HCT116 (cell line): ENCODE measurements around the gene PKN1. TPM values are rescaled to one million over a fixed set of nuclear protein-coding genes. Genes with fewer than 3 reads are reported as not detected.

Experiments
- ATAC-seq: fragments of 200-7000 bp; cut with Tn5 transposase; 2 replicates; pipeline ENCODE4 v1.9.1; 2020; ENCODE audit warnings: mild to moderate bottlenecking, moderate library complexity
- BruUV-seq: library from RNA; stranded (reverse); fragments of 400-500 nt; replicated peaks from 2 replicates; lab custom pipeline; 2021; lab: Mats Ljungman, UMichigan
- CTCF ChIA-PET: fragments of 300-600 bp; sonication (Branson Sonifier 250); formaldehyde crosslinking; loops from one replicate; lab custom pipeline; 2021; ENCODE audit warnings: antibody characterized with exemption; lab: Charles Lee
- POLR2A ChIA-PET: fragments of 300-600, 350-600 bp; sonication (Branson Sonifier 250); formaldehyde crosslinking; loops from one replicate; lab custom pipeline; 2021; ENCODE audit warnings: antibody characterized with exemption; lab: Charles Lee
- RAD21 ChIA-PET, 2 experiments: fragments of 300-600 bp; sonication (Branson Sonifier 250); formaldehyde crosslinking; loops; one replicate each; lab custom pipeline; 2023; ENCODE audit warnings: low total read pairs in 2 of 2; ENCODE audit not compliant: uncharacterized antibody in 2 of 2, unreplicated experiment in 2 of 2, low non-redundant PET in 1 of 2; lab: Charles Lee
- DNase-seq: peaks from one replicate; pipeline ENCODE4 v3.0.0-alpha.2; 2010; ENCODE audit warnings: low read depth, low spot score
- H2AFZ ChIP-seq: fragments of 200-600 bp; shearing (Covaris generic), sonication (generic); 2 replicates; pipeline ENCODE4 v1.6.1; 2017; ENCODE audit warnings: low read depth, mixed run types, mixed read lengths, antibody characterized with exemption, low read length; ENCODE audit not compliant: poor library complexity, severe bottlenecking
- H3K27ac ChIP-seq: 2 replicates; pipeline ENCODE4 v1.5.1; 2012; ENCODE audit warnings: low read depth, low read length
- H3K27me3 ChIP-seq: fragments of 200-600 bp; sonication (generic); 2 replicates; pipeline ENCODE4 v1.6.1; 2016; ENCODE audit warnings: mixed run types, low read length, mixed read lengths; ENCODE audit not compliant: insufficient read depth
- H3K36me3 ChIP-seq, 2 experiments: fragments of 200-500 bp in 1 of 2; fragments of 200-600 bp in 1 of 2; sonication (Bioruptor generic) in 1 of 2; sonication (generic) in 1 of 2; 2 replicates each; pipeline versions ENCODE4 v1.5.1 to v1.6.1; 2014 to 2016; ENCODE audit warnings: low read length in 2 of 2, inconsistent platforms in 1 of 2, mixed read lengths in 1 of 2, mixed run types in 1 of 2; ENCODE audit not compliant: insufficient read depth in 2 of 2, control insufficient read depth in 1 of 2
- H3K4me1 ChIP-seq, 2 experiments: fragments of 200-600 bp in 1 of 2; sonication (generic) in 1 of 2; 2 replicates each; pipeline versions ENCODE4 v1.5.1 to v1.6.1; 2012 to 2017; ENCODE audit warnings: low read length in 2 of 2, inconsistent platforms in 1 of 2, mild to moderate bottlenecking in 1 of 2, mixed read lengths in 1 of 2, mixed run types in 1 of 2, moderate library complexity in 1 of 2; ENCODE audit not compliant: insufficient read depth in 2 of 2, control insufficient read depth in 1 of 2
- H3K4me2 ChIP-seq: fragments of 200-600 bp; sonication (generic); 2 replicates; pipeline ENCODE4 v1.6.1; 2017; ENCODE audit warnings: mixed run types, low read length, mixed read lengths
- H3K4me3 ChIP-seq, 2 experiments: fragments of 200-600 bp in 1 of 2; sonication (generic) in 1 of 2; replicated peaks in 1 of 2; 2 replicates each; pipeline ENCODE4 v1.5.1; 2011 to 2016; ENCODE audit warnings: low read length in 2 of 2, control low read depth in 1 of 2, low read depth in 1 of 2, mild to moderate bottlenecking in 1 of 2, mixed read lengths in 1 of 2, mixed run types in 1 of 2
- H3K79me2 ChIP-seq: fragments of 200-600 bp; sonication (generic); 2 replicates; pipeline ENCODE4 v1.6.1; 2017; ENCODE audit warnings: mild to moderate bottlenecking, mixed run types, low read length, moderate library complexity, mixed read lengths; ENCODE audit not compliant: insufficient read depth
- H3K9ac ChIP-seq: fragments of 200-600 bp; sonication (generic); 2 replicates; pipeline ENCODE4 v1.6.1; 2016; ENCODE audit warnings: low read length, mixed read lengths
- H3K9me2 ChIP-seq: fragments of 200-600 bp; sonication (generic), shearing (Covaris generic); 2 replicates; pipeline ENCODE4 v1.6.1; 2017; ENCODE audit warnings: mixed run types, mild to moderate bottlenecking, moderate library complexity; ENCODE audit not compliant: insufficient read depth
- H3K9me3 ChIP-seq, 2 experiments: fragments of 200-500 bp in 1 of 2; fragments of 200-600 bp in 1 of 2; sonication (Bioruptor generic) in 1 of 2; sonication (generic) in 1 of 2; 2 replicates each; pipeline ENCODE4 v1.6.1; 2014 to 2017; ENCODE audit warnings: low read length in 2 of 2, mixed read lengths in 2 of 2, inconsistent platforms in 1 of 2, low read depth in 1 of 2, mild to moderate bottlenecking in 1 of 2, mixed run types in 1 of 2, moderate library complexity in 1 of 2; ENCODE audit not compliant: control insufficient read depth in 1 of 2, insufficient read depth in 1 of 2
- H4K20me1 ChIP-seq: fragments of 200-600 bp; sonication (generic), shearing (Covaris generic); 2 replicates; pipeline ENCODE4 v1.6.1; 2017; ENCODE audit warnings: mixed run types, mild to moderate bottlenecking, moderate library complexity; ENCODE audit not compliant: insufficient read depth
- ATF3 ChIP-seq: IDR thresholded peaks from 2 replicates; pipeline ENCODE4 v1.6.1; 2012
- CTCF ChIP-seq, 3 experiments: fragments of 200-600 bp in 1 of 3; sonication (generic) in 1 of 3; IDR thresholded peaks in 2 of 3; conservative IDR thresholded peaks in 1 of 3; 2 replicates each; pipeline ENCODE4 v1.5.1; 2012 to 2017; ENCODE audit warnings: low read depth in 2 of 3, low read length in 2 of 3, antibody characterized with exemption in 1 of 3, borderline replicate concordance in 1 of 3, control low read depth in 1 of 3, mild to moderate bottlenecking in 1 of 3, mixed read lengths in 1 of 3, mixed run types in 1 of 3, moderate library complexity in 1 of 3; ENCODE audit not compliant: insufficient read depth in 1 of 3
- ELF1 ChIP-seq: IDR thresholded peaks from 2 replicates; pipeline ENCODE4 v1.6.1; 2012; ENCODE audit warnings: low read depth, borderline replicate concordance
- EZH2phosphoT487 ChIP-seq: fragments of 200-600 bp; IDR thresholded peaks from 2 replicates; pipeline ENCODE4 v1.6.1; 2018; ENCODE audit warnings: antibody characterized with exemption, borderline replicate concordance
- FOSL1 ChIP-seq: IDR thresholded peaks from 2 replicates; pipeline ENCODE4 v1.6.1; 2012; ENCODE audit warnings: low read depth
- JUND ChIP-seq: IDR thresholded peaks from 2 replicates; pipeline ENCODE4 v1.6.1; 2012
- POLR2A ChIP-seq: IDR thresholded peaks from 2 replicates; pipeline ENCODE4 v1.7.0; 2011; ENCODE audit warnings: borderline replicate concordance; ENCODE audit not compliant: insufficient read depth, insufficient read length; ENCODE audit errors: extremely low read depth
- RAD21 ChIP-seq: IDR thresholded peaks from 2 replicates; pipeline ENCODE4 v1.6.1; 2012; ENCODE audit warnings: low read depth, mild to moderate bottlenecking
- SRF ChIP-seq: IDR thresholded peaks from 2 replicates; pipeline ENCODE4 v1.6.1; 2012; ENCODE audit warnings: low read depth
- ZNF274 ChIP-seq: fragments of 200-500 bp; sonication (Bioruptor generic); IDR thresholded peaks from 2 replicates; pipeline ENCODE4 v1.6.1; 2014; ENCODE audit warnings: mild to moderate bottlenecking, low read depth, low read length, inconsistent platforms
- intact Hi-C: fragments of 100-400 bp; cut with micrococcal nuclease; formaldehyde crosslinking; loops from 2 replicates; pipeline ENCODE4 v1.10.0; 2022
- total RNA-seq: library from RNA; stranded (reverse); gene quantifications from one replicate; pipeline ENCODE4 v1.2.1, GENCODE V29; 2021; ENCODE audit not compliant: unreplicated experiment

The PKN1 gene
- total RNA-seq, 1 experiment from 2014 or later, result 248 TPM

- TF ChIP-seq SRF, result no peak
- TF ChIP-seq JUND, result no peak
- TF ChIP-seq FOSL1, result no peak
- no peak for TF ChIP-seq ZNF274
- TF ChIP-seq ELF1, result no peak
- peak; percentile 94 for TF ChIP-seq RAD21
- TF ChIP-seq EZH2phosphoT487, result no peak
Measured at GRCh38 chr19:14405758-14406644, 27.1 kb upstream of the PKN1 start (continued).

DNA sequence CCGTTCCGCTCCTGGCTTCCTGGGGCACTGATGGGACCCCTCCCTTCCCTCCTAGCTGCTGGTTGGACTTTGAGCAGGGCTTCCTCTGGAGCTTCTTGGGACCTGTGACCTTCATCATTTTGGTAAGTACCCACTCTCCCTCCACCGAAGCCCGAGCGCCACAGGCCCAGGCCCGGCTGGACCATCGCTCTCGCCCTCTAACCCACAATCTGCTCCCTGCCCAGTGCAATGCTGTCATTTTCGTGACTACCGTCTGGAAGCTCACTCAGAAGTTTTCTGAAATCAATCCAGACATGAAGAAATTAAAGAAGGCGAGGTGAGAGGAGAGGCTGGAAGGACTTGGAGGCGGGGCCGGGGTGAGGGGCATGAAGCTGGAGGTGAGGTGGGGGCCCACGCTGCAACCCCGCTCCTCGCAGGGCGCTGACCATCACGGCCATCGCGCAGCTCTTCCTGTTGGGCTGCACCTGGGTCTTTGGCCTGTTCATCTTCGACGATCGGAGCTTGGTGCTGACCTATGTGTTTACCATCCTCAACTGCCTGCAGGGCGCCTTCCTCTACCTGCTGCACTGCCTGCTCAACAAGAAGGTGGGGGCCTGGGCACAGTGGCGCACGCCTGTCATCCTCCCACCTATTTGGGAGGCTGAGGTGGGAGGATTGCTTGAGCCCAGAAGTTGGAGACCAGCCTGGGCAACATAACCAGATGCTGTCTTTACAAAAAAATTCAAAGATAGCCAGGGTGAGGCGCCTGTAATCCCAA is 26.3 kb upstream of the PKN1 start:
- peaks cover 9 to 26% of the 10 kb centered on the region in 2 experiments; a peak in 3 of 4 replicates for H3K4me1 ChIP-seq
- H3K9ac ChIP-seq, result no peak overlapping the region
- CTCF ChIA-PET, result interaction anchor here (0.6 to 3.1 kb wide), 17 partner anchors 18 to 270 kb away, joined by 3 to 35 read pairs (median 5); partner anchors contain the start of genes ADGRE5, ASF1B and PTGER1
- BruUV-seq, result no TSS peak
- DNase-seq, result no peak
- intact Hi-C loops, result loop anchor here (2.0 to 5.0 kb wide), 2 partner anchors 44 to 270 kb away; partner anchors contain the start of gene ASF1B
- H3K9me3 ChIP-seq, result no peaks in the 10 kb centered on the region
- peaks cover 23% of the 10 kb centered on the region for H3K79me2 ChIP-seq
- H3K9me2 ChIP-seq, result no peaks in the 10 kb centered on the region
- RAD21 ChIA-PET, result interaction anchor here (0.6 to 1.7 kb wide), 9 partner anchors 26 to 270 kb away, joined by 3 to 6 read pairs (median 5); partner anchors contain the start of genes ADGRE5 (in 1 of the 2) and ASF1B (in 1 of the 2)
- H3K27me3 ChIP-seq, result no peaks in the 10 kb centered on the region
- H2AFZ ChIP-seq, result no peak overlapping the region
- H3K36me3 ChIP-seq, result peaks cover 30 to 78% of the 10 kb centered on the region in 2 experiments
- H3K4me3 ChIP-seq, result no peak overlapping the region
- TF ChIP-seq FOSL1, result no peak
- TF ChIP-seq ATF3, result no peak
- peak in 1 of 3 experiments; percentile 3; a peak in 1 of 6 replicates for TF ChIP-seq CTCF (IDR thresholded peaks at IDR 0.05 in 2 of 3, conservative IDR thresholded peaks at IDR 0.05 in 1 of 3; ENCODE audit: borderline replicate concordance in 1 of 3, insufficient read depth in 1 of 3, low read depth in 2 of 3, low read length in 2 of 3)
- TF ChIP-seq POLR2A, result no peak
- no peak for ATAC-seq
- H3K27ac ChIP-seq, result peak overlapping the region; percentile 57; the same call in 1 of the 2 replicates
- POLR2A ChIA-PET, result interaction anchor here (1.0 to 1.8 kb wide), 4 partner anchors 8 to 270 kb away, joined by 3 to 7 read pairs (median 6); partner anchors contain the start of gene ASF1B
- H3K4me2 ChIP-seq, result no peak overlapping the region
- peaks cover under 1% of the 10 kb centered on the region; the same call in 1 of the 2 replicates for H4K20me1 ChIP-seq
